Peyer's patch (tissue), 4 donors: Measurements from ENCODE around the gene SNED1.

Source experiments
- CTCF ChIP-seq, 6 experiments: fragments of 450-650 bp in 4 of 6; fragments of 200-600 bp in 2 of 6; sonication (generic) in 1 of 6; IDR thresholded peaks; one replicate each; pipeline ENCODE4 v1.5.1; 2017 to 2019; ENCODE audit warnings: antibody characterized with exemption in 6 of 6, mild to moderate bottlenecking in 3 of 6, moderate library complexity in 1 of 6
- POLR2A ChIP-seq, 2 donors: fragments of 450-650 bp; IDR thresholded peaks; one replicate each; pipeline ENCODE4 v1.5.1; 2017; ENCODE audit warnings: antibody characterized with exemption in 2 of 2, mild to moderate bottlenecking in 2 of 2, moderate library complexity in 2 of 2

- TF ChIP-seq POLR2A (IDR thresholded peaks at IDR 0.05) (no peak), CTCF (IDR thresholded peaks at IDR 0.05) (no peak)
These were observed 38.0 kb upstream of the SNED1 start for GRCh38 chr2:240960309-240960970.
